Activated naive CD8-positive, alpha-beta T cell (primary cell): ENCODE measurements around the gene TXNDC5.
"Not testable (repeated sequence)": the region's sequence is repeated elsewhere in the genome, so short reads cannot be mapped to it uniquely, and the experiment has no call there.

Experiments used
- H3K27ac Mint-ChIP-seq: one replicate; pipeline ENCODE4 v1.8.0; 2021; ENCODE audit warnings: mixed read lengths
- H3K27me3 Mint-ChIP-seq: one replicate; pipeline ENCODE4 v1.8.0; 2021; ENCODE audit warnings: mixed read lengths
- H3K36me3 Mint-ChIP-seq: one replicate; pipeline ENCODE4 v1.8.0; 2021; ENCODE audit warnings: mixed read lengths
- H3K4me1 Mint-ChIP-seq: one replicate; pipeline ENCODE4 v1.8.0; 2021; ENCODE audit warnings: low read depth, mixed read lengths
- H3K4me3 Mint-ChIP-seq: one replicate; pipeline ENCODE4 v1.8.0; 2021; ENCODE audit warnings: mild to moderate bottlenecking, mixed read lengths
- H3K9me3 Mint-ChIP-seq: one replicate; pipeline ENCODE4 v1.8.0; 2021; ENCODE audit warnings: low read depth, mixed read lengths

Gene TXNDC5

GRCh38 chr6:7905416-7905815 is 5.2 kb downstream of the TXNDC5 start:
- no peak overlapping the region for H3K4me3 Mint-ChIP-seq
- H3K27me3 Mint-ChIP-seq = no peaks in the 10 kb centered on the region
- H3K36me3 Mint-ChIP-seq = peaks cover 5% of the 10 kb centered on the region
- no peaks in the 10 kb centered on the region for H3K9me3 Mint-ChIP-seq
- no peak overlapping the region for H3K27ac Mint-ChIP-seq
- H3K4me1 Mint-ChIP-seq = peaks cover 15% of the 10 kb centered on the region

GRCh38 chr6:7904654-7905319 is 5.8 kb downstream of the TXNDC5 start:
- Mint-ChIP-seq H3K27ac (no peak overlapping the region), H3K36me3 (peaks cover 5% of the 10 kb centered on the region), H3K27me3 (no peaks in the 10 kb centered on the region), H3K9me3 (no peaks in the 10 kb centered on the region), H3K4me3 (no peak overlapping the region), H3K4me1 (peaks cover 15% of the 10 kb centered on the region)

- Mint-ChIP-seq H3K4me3 (no peak overlapping the region), H3K27ac (no peak overlapping the region)
Measured at GRCh38 chr6:7903673-7904072, 6.9 kb downstream of the TXNDC5 start.

GRCh38 chr6:7902867-7903266 is 7.7 kb downstream of the TXNDC5 start:
- Mint-ChIP-seq H3K4me1 (peaks cover 3% of the 10 kb centered on the region), H3K9me3 (no peaks in the 10 kb centered on the region), H3K4me3 (no peak overlapping the region), H3K36me3 (peaks cover 5% of the 10 kb centered on the region), H3K27me3 (no peaks in the 10 kb centered on the region), H3K27ac (no peak overlapping the region)

More at GRCh38 chr6:7903673-7904072, 6.9 kb downstream of the TXNDC5 start:
- H3K27me3 Mint-ChIP-seq = no peaks in the 10 kb centered on the region
- no peaks in the 10 kb centered on the region for H3K9me3 Mint-ChIP-seq
- peaks cover 6% of the 10 kb centered on the region for H3K4me1 Mint-ChIP-seq
- H3K36me3 Mint-ChIP-seq = peaks cover 5% of the 10 kb centered on the region

- H3K36me3 Mint-ChIP-seq = peaks cover 7% of the 10 kb centered on the region
- H3K4me3 Mint-ChIP-seq = no peak overlapping the region
- H3K27ac Mint-ChIP-seq = no peak overlapping the region
- no peaks in the 10 kb centered on the region for H3K4me1 Mint-ChIP-seq
- no peaks in the 10 kb centered on the region for H3K9me3 Mint-ChIP-seq
- no peaks in the 10 kb centered on the region for H3K27me3 Mint-ChIP-seq
Measured at GRCh38 chr6:7902221-7902620, 8.4 kb downstream of the TXNDC5 start.

- Mint-ChIP-seq H3K4me3 (no peak overlapping the region), H3K4me1 (no peaks in the 10 kb centered on the region), H3K36me3 (peaks cover 7% of the 10 kb centered on the region), H3K27ac (no peak overlapping the region), H3K9me3 (no peaks in the 10 kb centered on the region), H3K27me3 (no peaks in the 10 kb centered on the region)
Measured at GRCh38 chr6:7901780-7902179, 8.8 kb downstream of the TXNDC5 start.

GRCh38 chr6:7901056-7901455 is 9.5 kb downstream of the TXNDC5 start:
- Mint-ChIP-seq H3K4me3 (no peak overlapping the region), H3K9me3 (no peaks in the 10 kb centered on the region), H3K36me3 (peaks cover 7% of the 10 kb centered on the region), H3K4me1 (no peaks in the 10 kb centered on the region), H3K27ac (no peak overlapping the region), H3K27me3 (no peaks in the 10 kb centered on the region)

- Mint-ChIP-seq H3K36me3 (peaks cover 11% of the 10 kb centered on the region), H3K27ac (no peak overlapping the region), H3K27me3 (no peaks in the 10 kb centered on the region), H3K4me3 (no peak overlapping the region), H3K9me3 (no peaks in the 10 kb centered on the region), H3K4me1 (no peaks in the 10 kb centered on the region)
Measured at GRCh38 chr6:7900621-7901020, 10.0 kb downstream of the TXNDC5 start.

- peaks cover 11% of the 10 kb centered on the region for H3K36me3 Mint-ChIP-seq
- no peak overlapping the region for H3K27ac Mint-ChIP-seq
- H3K27me3 Mint-ChIP-seq = no peaks in the 10 kb centered on the region
- no peaks in the 10 kb centered on the region for H3K4me1 Mint-ChIP-seq
- no peak overlapping the region for H3K4me3 Mint-ChIP-seq
- H3K9me3 Mint-ChIP-seq = no peaks in the 10 kb centered on the region
Measured at GRCh38 chr6:7899889-7900213, 10.7 kb downstream of the TXNDC5 start.

- H3K36me3 Mint-ChIP-seq = peaks cover 13% of the 10 kb centered on the region
- H3K4me1 Mint-ChIP-seq = no peaks in the 10 kb centered on the region
- H3K9me3 Mint-ChIP-seq = no peaks in the 10 kb centered on the region
- no peak overlapping the region for H3K4me3 Mint-ChIP-seq
- no peaks in the 10 kb centered on the region for H3K27me3 Mint-ChIP-seq
- H3K27ac Mint-ChIP-seq = no peak overlapping the region
Measured at GRCh38 chr6:7899101-7899888, 11.3 kb downstream of the TXNDC5 start.

- not testable (repeated sequence) for H3K9me3 Mint-ChIP-seq, H3K4me3 Mint-ChIP-seq, H3K27me3 Mint-ChIP-seq, H3K27ac Mint-ChIP-seq, H3K4me1 Mint-ChIP-seq
- peaks cover 14% of the 10 kb centered on the region for H3K36me3 Mint-ChIP-seq
Measured at GRCh38 chr6:7898193-7898586, 12.4 kb downstream of the TXNDC5 start.

- H3K27ac Mint-ChIP-seq = no peak overlapping the region
- peaks cover 14% of the 10 kb centered on the region for H3K36me3 Mint-ChIP-seq
- no peaks in the 10 kb centered on the region for H3K27me3 Mint-ChIP-seq
- no peaks in the 10 kb centered on the region for H3K4me1 Mint-ChIP-seq
- H3K4me3 Mint-ChIP-seq = no peak overlapping the region
- H3K9me3 Mint-ChIP-seq = no peaks in the 10 kb centered on the region
Measured at GRCh38 chr6:7897461-7898192, 13.0 kb downstream of the TXNDC5 start.

GRCh38 chr6:7896465-7896987 is 14.1 kb downstream of the TXNDC5 start:
- H3K36me3 Mint-ChIP-seq = peaks cover 15% of the 10 kb centered on the region
- H3K9me3 Mint-ChIP-seq = no peaks in the 10 kb centered on the region
- H3K27me3 Mint-ChIP-seq = no peaks in the 10 kb centered on the region
- no peaks in the 10 kb centered on the region for H3K4me1 Mint-ChIP-seq
- no peak overlapping the region for H3K27ac Mint-ChIP-seq
- H3K4me3 Mint-ChIP-seq = no peak overlapping the region

- Mint-ChIP-seq H3K27ac (no peak overlapping the region), H3K9me3 (no peaks in the 10 kb centered on the region), H3K4me3 (no peak overlapping the region), H3K27me3 (no peaks in the 10 kb centered on the region), H3K36me3 (peaks cover 15% of the 10 kb centered on the region), H3K4me1 (no peaks in the 10 kb centered on the region)
Measured at GRCh38 chr6:7895125-7895423, 15.5 kb downstream of the TXNDC5 start.
